H9 (cell line): ENCODE data around the gene GFY. TPM values are rescaled to one million over a fixed set of nuclear protein-coding genes. Genes with fewer than 3 reads are reported as not detected.
A peak's percentile ranks its signal among the peaks of the same experiment; 100 is the strongest.

ENCODE experiments used
- DNase-seq: peaks from one replicate; pipeline ENCODE4 v3.0.0-alpha.2; 2017
- H2AFZ ChIP-seq: one replicate; pipeline ENCODE4 v1.6.1; 2013; ENCODE audit warnings: mild to moderate bottlenecking, low read length, control low read depth, moderate library complexity
- H2AK5ac ChIP-seq: 2 replicates; pipeline ENCODE4 v1.6.1; 2013; ENCODE audit warnings: low read length, control low read depth, mixed read lengths; ENCODE audit not compliant: insufficient read length
- H2BK120ac ChIP-seq: one replicate; pipeline ENCODE4 v1.6.1; 2013; ENCODE audit warnings: low read depth, mild to moderate bottlenecking, low read length, control low read depth, inconsistent platforms; ENCODE audit not compliant: poor library complexity, severe bottlenecking
- H2BK12ac ChIP-seq: 2 replicates; pipeline ENCODE4 v1.6.1; 2013; ENCODE audit warnings: low read length, control low read depth, mixed read lengths, low read depth; ENCODE audit not compliant: insufficient read length
- H2BK15ac ChIP-seq: 2 replicates; pipeline ENCODE4 v1.6.1; 2013; ENCODE audit warnings: low read depth, low read length, control low read depth
- H2BK20ac ChIP-seq: one replicate; pipeline ENCODE4 v1.6.1; 2013; ENCODE audit warnings: low read depth, mild to moderate bottlenecking, low read length, control low read depth, inconsistent platforms; ENCODE audit not compliant: poor library complexity, severe bottlenecking
- H2BK5ac ChIP-seq: 2 replicates; pipeline ENCODE4 v1.6.1; 2013; ENCODE audit warnings: low read length, control low read depth, mixed read lengths; ENCODE audit not compliant: insufficient read length
- H3K14ac ChIP-seq: 2 replicates; pipeline ENCODE4 v1.6.1; 2013; ENCODE audit warnings: low read length, control low read depth; ENCODE audit not compliant: insufficient read depth
- H3K18ac ChIP-seq: 2 replicates; pipeline ENCODE4 v1.6.1; 2013; ENCODE audit warnings: low read depth, mild to moderate bottlenecking, mixed read lengths, low read length, control low read depth; ENCODE audit not compliant: insufficient read length
- H3K23ac ChIP-seq: 2 replicates; pipeline ENCODE4 v1.6.1; 2013; ENCODE audit warnings: low read length, control low read depth, mixed read lengths, low read depth; ENCODE audit not compliant: insufficient read length
- H3K23me2 ChIP-seq: 2 replicates; pipeline ENCODE4 v1.6.1; 2013; ENCODE audit warnings: low read depth, mild to moderate bottlenecking, mixed read lengths, low read length, control low read depth; ENCODE audit not compliant: insufficient read length, poor library complexity, severe bottlenecking
- H3K27ac ChIP-seq: 2 replicates; pipeline ENCODE4 v1.5.1; 2013; ENCODE audit warnings: low read length, control low read depth, mixed read lengths, low read depth; ENCODE audit not compliant: insufficient read length
- H3K27me3 ChIP-seq: 2 replicates; pipeline ENCODE4 v1.6.1; 2013; ENCODE audit warnings: low read length, control low read depth, inconsistent platforms; ENCODE audit not compliant: insufficient read depth
- H3K4ac ChIP-seq: 2 replicates; pipeline ENCODE4 v1.6.1; 2013; ENCODE audit warnings: low read depth, mild to moderate bottlenecking, control low read depth, inconsistent platforms, low read length, moderate library complexity
- H3K4me1 ChIP-seq: 2 replicates; pipeline ENCODE4 v1.6.1; 2013; ENCODE audit warnings: low read length, control low read depth, inconsistent platforms; ENCODE audit not compliant: insufficient read depth
- H3K4me2 ChIP-seq: 2 replicates; pipeline ENCODE4 v1.6.1; 2013; ENCODE audit warnings: low read length, control low read depth, mixed read lengths; ENCODE audit not compliant: insufficient read length, insufficient read depth
- H3K56ac ChIP-seq: 2 replicates; pipeline ENCODE4 v1.6.1; 2013; ENCODE audit warnings: low read depth, mild to moderate bottlenecking, mixed read lengths, low read length, control low read depth; ENCODE audit not compliant: insufficient read length
- H3K79me1 ChIP-seq: 2 replicates; pipeline ENCODE4 v1.6.1; 2013; ENCODE audit warnings: low read depth, mild to moderate bottlenecking, moderate library complexity, low read length, control low read depth, inconsistent platforms; ENCODE audit not compliant: insufficient read depth, poor library complexity, severe bottlenecking
- H3K79me2 ChIP-seq: 2 replicates; pipeline ENCODE4 v1.6.1; 2013; ENCODE audit warnings: low read length, control low read depth, inconsistent platforms; ENCODE audit not compliant: insufficient read depth
- H3K9ac ChIP-seq: 2 replicates; pipeline ENCODE4 v1.6.1; 2013; ENCODE audit warnings: low read length, control low read depth, mixed read lengths; ENCODE audit not compliant: insufficient read length; ENCODE audit errors: extremely low read depth
- H3K9me3 ChIP-seq: one replicate; pipeline ENCODE4 v1.6.1; 2013; ENCODE audit warnings: low read depth, low read length, inconsistent platforms; ENCODE audit not compliant: control insufficient read depth
- H3T11ph ChIP-seq: one replicate; pipeline ENCODE4 v1.6.1; 2013; ENCODE audit warnings: mild to moderate bottlenecking, low read length, control low read depth, inconsistent platforms
- H4K20me1 ChIP-seq: one replicate; pipeline ENCODE4 v1.6.1; 2013; ENCODE audit not compliant: control insufficient read depth, insufficient read length, insufficient read depth
- H4K5ac ChIP-seq: 2 replicates; pipeline ENCODE4 v1.6.1; 2013; ENCODE audit warnings: low read depth, mild to moderate bottlenecking, mixed read lengths, low read length, control low read depth; ENCODE audit not compliant: insufficient read length
- H4K8ac ChIP-seq: replicated peaks from 2 replicates; pipeline ENCODE4 v1.6.1; 2013; ENCODE audit warnings: low read length, control low read depth, mixed read lengths, low read depth; ENCODE audit not compliant: insufficient read length
- H4K91ac ChIP-seq: 2 replicates; pipeline ENCODE4 v1.6.1; 2013; ENCODE audit warnings: low read depth, mild to moderate bottlenecking, moderate library complexity, mixed read lengths, low read length, control low read depth; ENCODE audit not compliant: insufficient read length
- H3K27ac Mint-ChIP-seq, 3 experiments: 2 replicates in 2 of 3; 3 replicates in 1 of 3; pipeline ENCODE4 v1.8.0; 2020 to 2021; ENCODE audit warnings: mixed read lengths in 3 of 3, mild to moderate bottlenecking in 1 of 3, moderate library complexity in 1 of 3
- H3K27me3 Mint-ChIP-seq: 2 replicates; pipeline ENCODE4 v1.8.0; 2021; ENCODE audit warnings: low read depth, mild to moderate bottlenecking, moderate library complexity, mixed read lengths
- H3K36me3 Mint-ChIP-seq, 3 experiments: 2 replicates in 2 of 3; 3 replicates in 1 of 3; pipeline ENCODE4 v1.8.0; 2020 to 2021; ENCODE audit warnings: low read depth in 3 of 3, mixed read lengths in 3 of 3; ENCODE audit not compliant: insufficient read depth in 1 of 3
- H3K4me1 Mint-ChIP-seq, 2 experiments: 2 replicates each; pipeline ENCODE4 v1.8.0; 2020; ENCODE audit warnings: mixed read lengths in 2 of 2
- H3K4me3 Mint-ChIP-seq, 2 experiments: 2 replicates in 1 of 2; 3 replicates in 1 of 2; pipeline ENCODE4 v1.8.0; 2020 to 2021; ENCODE audit warnings: mild to moderate bottlenecking in 2 of 2, mixed read lengths in 2 of 2, moderate library complexity in 1 of 2
- H3K9me3 Mint-ChIP-seq, 2 experiments: 2 replicates in 1 of 2; 3 replicates in 1 of 2; pipeline ENCODE4 v1.8.0; 2020; ENCODE audit warnings: mild to moderate bottlenecking in 2 of 2, mixed read lengths in 2 of 2, moderate library complexity in 1 of 2
- WGBS: extraction: QIAGEN DNeasy Blood & Tissue Kit; methylation state at CpG from one replicate; pipeline ENCODE4 v1.1.7; 2013; ENCODE audit warnings: missing lambda C conversion rate, low lambda C conversion rate, mixed read lengths; ENCODE audit not compliant: insufficient read length; ENCODE audit errors: extremely low coverage; 5-methylcytosine and 5-hydroxymethylcytosine counted together
- total RNA-seq: library from RNA; stranded (reverse); gene quantifications from 2 replicates; pipeline ENCODE4 v1.2.1, GENCODE V29; 2021
- TF ChIP-seq, protein P1 (sequence below): fragments of 200-600 bp; sonication (generic); conservative IDR thresholded peaks from 3 replicates; pipeline ENCODE4 v1.8.0; 2021; ENCODE audit warnings: antibody characterized with exemption, mild to moderate bottlenecking

Gene GFY
- total RNA-seq, 1 experiment from 2014 or later: 1.3 TPM

DNA sequence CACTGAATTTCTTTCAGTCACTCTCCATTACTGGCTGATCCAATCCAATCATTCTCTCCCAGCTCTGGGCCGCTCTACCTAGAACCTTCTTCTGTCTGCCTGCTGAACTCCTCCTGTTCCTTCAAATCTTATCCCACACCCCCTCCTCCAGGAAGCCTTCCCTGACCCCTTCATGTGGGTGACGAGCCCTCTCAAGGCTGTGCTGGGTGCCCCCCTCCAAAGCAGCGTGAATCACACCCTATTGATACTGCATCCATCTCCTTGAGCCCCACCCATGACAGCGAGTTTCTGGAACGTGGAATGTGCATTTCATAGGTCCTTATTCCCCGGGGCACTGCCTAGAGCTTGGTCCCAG is 23.2 kb downstream of the GFY start:
- no peak overlapping the region for H2BK5ac ChIP-seq
- no peak overlapping the region for H3K23ac ChIP-seq
- no peak overlapping the region for H2BK12ac ChIP-seq
- no peak overlapping the region for H2BK20ac ChIP-seq
- no peaks in the 10 kb centered on the region for H3K9me3 ChIP-seq
- H3K9me3 Mint-ChIP-seq: no peaks in the 10 kb centered on the region
- no peak overlapping the region for H3K9ac ChIP-seq
- no peak overlapping the region for H3K14ac ChIP-seq
- no peak overlapping the region for H3K4me2 ChIP-seq
- peaks cover 39 to 53% (median 50%) of the 10 kb centered on the region in 3 experiments for H3K36me3 Mint-ChIP-seq
- no peak overlapping the region for H3K18ac ChIP-seq
- H3K27me3 Mint-ChIP-seq: peaks cover 2% of the 10 kb centered on the region; the same call in 1 of the 2 replicates
- H3K4me3 Mint-ChIP-seq: peak overlapping the region; percentile 39 to 50; a peak in 4 of 5 replicates
- H4K91ac ChIP-seq: no peak overlapping the region
- H4K20me1 ChIP-seq: no peaks in the 10 kb centered on the region
- H3K27me3 ChIP-seq: no peaks in the 10 kb centered on the region
- H2BK15ac ChIP-seq: no peak overlapping the region
- H3K4me1 ChIP-seq: no peaks in the 10 kb centered on the region
- TF ChIP-seq, protein P1, sequence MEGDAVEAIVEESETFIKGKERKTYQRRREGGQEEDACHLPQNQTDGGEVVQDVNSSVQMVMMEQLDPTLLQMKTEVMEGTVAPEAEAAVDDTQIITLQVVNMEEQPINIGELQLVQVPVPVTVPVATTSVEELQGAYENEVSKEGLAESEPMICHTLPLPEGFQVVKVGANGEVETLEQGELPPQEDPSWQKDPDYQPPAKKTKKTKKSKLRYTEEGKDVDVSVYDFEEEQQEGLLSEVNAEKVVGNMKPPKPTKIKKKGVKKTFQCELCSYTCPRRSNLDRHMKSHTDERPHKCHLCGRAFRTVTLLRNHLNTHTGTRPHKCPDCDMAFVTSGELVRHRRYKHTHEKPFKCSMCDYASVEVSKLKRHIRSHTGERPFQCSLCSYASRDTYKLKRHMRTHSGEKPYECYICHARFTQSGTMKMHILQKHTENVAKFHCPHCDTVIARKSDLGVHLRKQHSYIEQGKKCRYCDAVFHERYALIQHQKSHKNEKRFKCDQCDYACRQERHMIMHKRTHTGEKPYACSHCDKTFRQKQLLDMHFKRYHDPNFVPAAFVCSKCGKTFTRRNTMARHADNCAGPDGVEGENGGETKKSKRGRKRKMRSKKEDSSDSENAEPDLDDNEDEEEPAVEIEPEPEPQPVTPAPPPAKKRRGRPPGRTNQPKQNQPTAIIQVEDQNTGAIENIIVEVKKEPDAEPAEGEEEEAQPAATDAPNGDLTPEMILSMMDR: no peak
- H2AK5ac ChIP-seq: no peak overlapping the region
- H3K56ac ChIP-seq: no peak overlapping the region
- no peaks in the 10 kb centered on the region; the same call in 1 of the 2 replicates for H3K79me2 ChIP-seq
- no peak overlapping the region for H2AFZ ChIP-seq
- H2BK120ac ChIP-seq: no peak overlapping the region
- peaks cover 17 to 38% of the 10 kb centered on the region in 2 experiments for H3K4me1 Mint-ChIP-seq
- H3K27ac ChIP-seq: no peak overlapping the region
- peaks cover 4% of the 10 kb centered on the region for H3K79me1 ChIP-seq
- peak overlapping the region in 2 of 3 experiments; percentile 66 to 86; a peak in 3 of 7 replicates for H3K27ac Mint-ChIP-seq
- H4K8ac ChIP-seq: no peak overlapping the region
- no CpG with 5 or more reads among the region's 6 CpGs for WGBS
- H3K23me2 ChIP-seq: peaks cover 2% of the 10 kb centered on the region
- no peak overlapping the region for H4K5ac ChIP-seq
- H3K4ac ChIP-seq: no peak overlapping the region
- DNase-seq: no peak
- H3T11ph ChIP-seq: no peak overlapping the region
